Thyroid gland (tissue), 4 donors: ENCODE data around the gene CDH4.

Experiments
- CTCF ChIP-seq, 6 experiments: fragments of 200-600 bp in 3 of 6; fragments of 450-650 bp in 3 of 6; sonication (generic) in 3 of 6; IDR thresholded peaks; one replicate each; pipeline ENCODE4 v1.5.1; 2016 to 2019; ENCODE audit warnings: antibody characterized with exemption in 6 of 6, mild to moderate bottlenecking in 2 of 6, inconsistent platforms in 1 of 6, moderate library complexity in 1 of 6
- POLR2A ChIP-seq, 2 donors: fragments of 450-650 bp; IDR thresholded peaks; one replicate each; pipeline ENCODE4 v1.6.1; 2017; ENCODE audit warnings: antibody characterized with exemption in 2 of 2, mild to moderate bottlenecking in 2 of 2, moderate library complexity in 1 of 2

- no peak for TF ChIP-seq CTCF (IDR thresholded peaks at IDR 0.05)
- no peak for TF ChIP-seq POLR2A (IDR thresholded peaks at IDR 0.05)
These were observed 620.4 kb downstream of the CDH4 start for GRCh38 chr20:61872371-61872900.
